Activated CD4-positive, alpha-beta memory T cell treated with anti-CD3 and anti-CD28 coated beads for 36 hours (primary cell): ENCODE results near the gene GLS2. TPM values are rescaled to one million over a fixed set of nuclear protein-coding genes. Genes with fewer than 3 reads are reported as not detected.

Experiments used
- CTCF ChIA-PET: fragments of 350-600 bp; sonication (Branson Sonifier 250); formaldehyde crosslinking; loops from one replicate; lab custom pipeline; 2021; ENCODE audit warnings: antibody characterized with exemption, inconsistent platforms; lab: Charles Lee
- POLR2A ChIA-PET: fragments of 350-600 bp; sonication (Branson Sonifier 250); formaldehyde crosslinking; loops from one replicate; lab custom pipeline; 2021; ENCODE audit warnings: antibody characterized with exemption; lab: Charles Lee
- DNase-seq: peaks from one replicate; pipeline ENCODE4 v3.0.0-alpha.2; 2020
- H3K27ac Mint-ChIP-seq: one replicate; pipeline ENCODE4 v1.8.0; 2021; ENCODE audit warnings: mixed read lengths
- H3K27me3 Mint-ChIP-seq: one replicate; pipeline ENCODE4 v1.8.0; 2021; ENCODE audit warnings: mixed read lengths
- H3K36me3 Mint-ChIP-seq: one replicate; pipeline ENCODE4 v1.8.0; 2021; ENCODE audit warnings: mixed read lengths
- H3K4me1 Mint-ChIP-seq: one replicate; pipeline ENCODE4 v1.8.0; 2021; ENCODE audit warnings: low read depth, mixed read lengths
- H3K4me3 Mint-ChIP-seq: one replicate; pipeline ENCODE4 v1.8.0; 2021; ENCODE audit warnings: mild to moderate bottlenecking, mixed read lengths
- H3K9me3 Mint-ChIP-seq: one replicate; pipeline ENCODE4 v1.8.0; 2021; ENCODE audit warnings: mixed read lengths
- intact Hi-C: fragments of 100-400 bp; cut with micrococcal nuclease; formaldehyde crosslinking; loops from one replicate; pipeline ENCODE4 v1.15.1; 2023
- total RNA-seq, 2 experiments: library from RNA; stranded (reverse); gene quantifications; one replicate each; pipeline ENCODE4 v1.2.3, GENCODE V29; 2021

Gene GLS2
- 1 to 10 TPM; 5.5 to 6.1 TPM for total RNA-seq

DNA sequence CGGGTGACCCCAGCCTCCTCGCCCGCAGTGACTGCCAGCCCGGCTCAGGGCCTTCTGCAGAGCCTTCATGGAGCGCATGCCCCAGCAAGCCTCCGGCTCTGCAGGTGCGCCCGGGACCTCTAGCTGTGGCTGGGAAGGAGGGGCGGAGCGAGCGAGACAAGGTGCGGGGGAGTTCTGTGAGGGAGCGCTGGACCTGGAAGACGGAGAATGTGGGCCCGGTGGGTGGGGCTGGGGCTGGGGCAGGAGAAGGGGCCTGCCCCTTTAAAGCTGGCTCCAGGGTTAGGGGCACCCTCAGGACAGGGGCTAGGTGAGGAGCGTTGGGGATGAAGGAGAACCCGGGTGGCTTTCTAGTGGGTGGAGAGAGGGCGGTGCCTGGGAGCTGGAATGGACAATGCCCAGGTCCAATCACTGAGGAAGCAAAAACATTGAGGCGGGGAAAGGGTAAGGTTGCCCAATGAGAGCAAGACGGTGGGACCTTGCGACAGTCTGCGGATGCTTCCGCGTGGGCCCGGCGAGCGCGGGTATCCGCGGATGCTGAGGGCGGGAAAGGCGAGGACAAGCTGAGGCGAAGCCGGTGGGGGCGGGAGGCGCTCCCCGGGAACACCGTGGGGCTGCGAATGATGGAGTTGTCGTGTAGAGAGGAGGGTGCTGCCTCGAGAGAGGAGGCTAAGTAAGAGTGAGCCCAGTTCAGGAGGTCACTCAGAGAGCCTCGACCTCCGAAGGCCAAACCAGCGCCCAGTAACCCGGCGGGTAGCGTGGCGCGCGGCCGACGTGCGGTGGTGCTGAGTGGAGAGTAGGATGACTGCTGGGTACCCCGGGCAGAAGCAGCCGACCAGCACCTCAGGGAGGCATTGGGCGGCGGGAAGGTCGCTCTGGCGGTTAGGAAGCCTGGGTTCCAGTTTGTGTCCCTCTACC, at the start of gene GLS2:
Gene GLS2 (minus strand): TSS at position 121 of the 915 bp plus-strand sequence. CDS start 43 bp downstream, at position 78.
- Mint-ChIP-seq H3K9me3 (peaks cover 3% of the 10 kb centered on the region), H3K27me3 (peaks cover 16% of the 10 kb centered on the region), H3K36me3 (peaks cover 2% of the 10 kb centered on the region), H3K4me1 (peaks cover 19% of the 10 kb centered on the region), H3K4me3 (peak within 1 kb of the TSS; percentile 73), H3K27ac (no peak within 1 kb of the TSS)
- POLR2A ChIA-PET, result interaction anchor here (0.6 kb wide), 1 partner anchor 200 kb away, joined by 4 read pairs; the partner anchor contains the start of gene PTGES3
- CTCF ChIA-PET, result interaction anchor here (1.1 to 2.1 kb wide), 2 partner anchors 14 to 24 kb away, joined by 3 to 6 read pairs; no protein-coding TSS in a partner anchor
- intact Hi-C loops, result no loop called here
- peak; percentile 86 for DNase-seq

DNA sequence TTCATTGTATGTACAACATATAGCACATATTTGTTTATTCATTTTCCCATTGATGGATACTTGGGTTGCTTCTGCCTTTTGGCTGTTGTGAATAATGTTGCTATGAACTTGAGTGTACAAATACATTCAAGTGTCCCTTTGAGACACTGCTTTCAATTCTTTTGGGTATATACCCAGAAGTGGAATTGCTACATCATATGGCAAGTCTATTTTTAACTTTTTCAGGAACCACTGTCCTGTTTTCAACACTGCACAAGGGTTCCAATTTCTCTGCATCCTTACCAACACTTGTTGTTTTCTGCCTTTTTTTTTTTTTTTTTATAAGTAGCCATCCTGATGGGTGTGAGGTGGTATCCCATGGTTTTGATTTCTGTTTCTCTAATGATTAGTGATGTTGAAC, 49.6 kb upstream of the GLS2 start:
- Mint-ChIP-seq H3K27me3 (no peaks in the 10 kb centered on the region), H3K4me3 (no peak overlapping the region), H3K9me3 (no peaks in the 10 kb centered on the region), H3K4me1 (no peaks in the 10 kb centered on the region), H3K27ac (no peak overlapping the region), H3K36me3 (no peaks in the 10 kb centered on the region)
- intact Hi-C loops, result no loop called here
- ChIA-PET POLR2A (no interaction called here), CTCF (no interaction called here)
- no peak for DNase-seq

DNA sequence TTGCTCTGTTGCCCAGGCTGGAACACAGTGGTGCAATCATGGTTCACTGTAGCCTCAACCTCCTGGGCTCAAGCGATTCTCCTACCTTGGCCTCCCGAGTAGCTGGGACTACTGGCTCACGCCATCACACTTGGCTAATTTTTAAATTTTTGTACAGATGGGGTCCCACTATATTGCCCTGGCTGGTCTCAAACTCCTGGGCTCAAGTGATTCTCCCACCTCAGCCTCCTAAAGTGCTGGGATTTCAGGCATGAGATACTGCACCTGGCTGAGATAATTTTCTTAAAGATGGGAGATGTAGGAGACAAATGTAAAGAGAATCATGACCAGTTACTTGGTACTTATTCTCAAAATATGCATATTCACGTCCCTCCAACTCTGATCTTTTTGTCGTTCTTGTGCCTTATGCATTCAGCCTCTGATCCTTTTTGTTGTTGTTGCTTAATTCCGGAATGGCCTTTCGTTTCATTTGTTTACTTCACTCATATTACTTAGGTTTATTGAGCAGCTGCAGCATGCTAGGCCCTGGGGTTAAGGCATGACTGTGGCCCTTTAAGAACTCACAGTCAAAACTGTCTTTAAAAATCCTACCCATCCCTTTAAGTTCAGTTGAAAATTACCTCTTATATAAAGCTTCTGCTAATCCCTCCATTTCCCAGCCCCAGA, 42.6 kb upstream of the GLS2 start:
- H3K36me3 Mint-ChIP-seq, result no peaks in the 10 kb centered on the region
- no peak for DNase-seq
- intact Hi-C loops, result no loop called here
- no peaks in the 10 kb centered on the region for H3K27me3 Mint-ChIP-seq
- no peak overlapping the region for H3K4me3 Mint-ChIP-seq
- no peaks in the 10 kb centered on the region for H3K9me3 Mint-ChIP-seq
- H3K27ac Mint-ChIP-seq, result no peak overlapping the region
- ChIA-PET POLR2A (no interaction called here), CTCF (interaction anchor here (1.7 kb wide), 1 partner anchor 9 kb away, joined by 4 read pairs; the partner anchor contains the start of gene RBMS2)
- no peaks in the 10 kb centered on the region for H3K4me1 Mint-ChIP-seq

DNA sequence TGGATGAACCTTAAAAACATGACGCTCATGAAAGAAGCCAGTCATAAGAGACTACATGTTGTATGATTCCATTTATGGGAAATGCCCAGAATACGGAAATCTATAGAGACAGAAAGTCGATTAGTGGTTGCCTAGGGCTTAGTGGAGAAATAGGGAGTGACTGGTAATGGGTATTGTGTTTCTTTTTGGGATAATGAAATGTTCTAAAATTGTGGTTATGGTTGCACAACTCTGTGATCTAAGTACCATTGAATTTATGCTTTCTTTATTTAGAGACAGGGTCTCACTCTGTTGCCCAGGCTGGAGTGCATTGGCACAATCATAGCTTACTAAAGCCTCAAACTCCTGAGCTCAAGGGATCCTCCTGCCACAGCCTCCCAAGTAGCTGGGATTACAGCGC, 41.7 kb upstream of the GLS2 start:
- no peaks in the 10 kb centered on the region for H3K27me3 Mint-ChIP-seq
- ChIA-PET POLR2A (no interaction called here), CTCF (interaction anchor here (1.1 to 1.7 kb wide), 2 partner anchors 8 to 66 kb away, joined by 3 to 4 read pairs; partner anchors contain the start of gene RBMS2)
- no peaks in the 10 kb centered on the region for H3K9me3 Mint-ChIP-seq
- H3K4me1 Mint-ChIP-seq, result no peaks in the 10 kb centered on the region
- H3K36me3 Mint-ChIP-seq, result no peaks in the 10 kb centered on the region
- no peak overlapping the region for H3K27ac Mint-ChIP-seq
- H3K4me3 Mint-ChIP-seq, result no peak overlapping the region
- no peak for DNase-seq
- intact Hi-C loops, result no loop called here

DNA sequence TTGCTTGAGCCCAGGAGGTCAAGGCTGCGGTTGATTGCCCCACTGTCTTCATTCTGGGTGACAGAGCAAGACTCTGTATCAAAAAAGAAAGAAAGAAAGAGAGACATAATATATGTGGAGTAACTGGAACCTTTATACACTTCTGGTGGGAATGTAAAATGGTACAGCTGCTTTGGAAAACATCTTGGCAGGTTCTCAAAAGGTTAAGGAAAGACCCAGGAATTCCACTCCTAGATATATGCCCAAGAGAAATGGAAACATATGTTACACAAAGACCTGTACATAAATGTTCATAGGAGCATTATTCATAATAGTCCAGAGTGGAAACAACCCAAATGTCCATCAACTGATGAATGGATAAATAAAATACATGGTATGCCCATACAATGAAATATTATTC, 40.9 kb upstream of the GLS2 start:
- Mint-ChIP-seq H3K4me1 (no peaks in the 10 kb centered on the region), H3K4me3 (no peak overlapping the region), H3K27me3 (no peaks in the 10 kb centered on the region), H3K36me3 (no peaks in the 10 kb centered on the region), H3K27ac (no peak overlapping the region), H3K9me3 (no peaks in the 10 kb centered on the region)
- POLR2A ChIA-PET, result no interaction called here
- intact Hi-C loops, result no loop called here
- CTCF ChIA-PET, result interaction anchor here (1.1 kb wide), 1 partner anchor 67 kb away, joined by 3 read pairs; no protein-coding TSS in a partner anchor
- no peak for DNase-seq

DNA sequence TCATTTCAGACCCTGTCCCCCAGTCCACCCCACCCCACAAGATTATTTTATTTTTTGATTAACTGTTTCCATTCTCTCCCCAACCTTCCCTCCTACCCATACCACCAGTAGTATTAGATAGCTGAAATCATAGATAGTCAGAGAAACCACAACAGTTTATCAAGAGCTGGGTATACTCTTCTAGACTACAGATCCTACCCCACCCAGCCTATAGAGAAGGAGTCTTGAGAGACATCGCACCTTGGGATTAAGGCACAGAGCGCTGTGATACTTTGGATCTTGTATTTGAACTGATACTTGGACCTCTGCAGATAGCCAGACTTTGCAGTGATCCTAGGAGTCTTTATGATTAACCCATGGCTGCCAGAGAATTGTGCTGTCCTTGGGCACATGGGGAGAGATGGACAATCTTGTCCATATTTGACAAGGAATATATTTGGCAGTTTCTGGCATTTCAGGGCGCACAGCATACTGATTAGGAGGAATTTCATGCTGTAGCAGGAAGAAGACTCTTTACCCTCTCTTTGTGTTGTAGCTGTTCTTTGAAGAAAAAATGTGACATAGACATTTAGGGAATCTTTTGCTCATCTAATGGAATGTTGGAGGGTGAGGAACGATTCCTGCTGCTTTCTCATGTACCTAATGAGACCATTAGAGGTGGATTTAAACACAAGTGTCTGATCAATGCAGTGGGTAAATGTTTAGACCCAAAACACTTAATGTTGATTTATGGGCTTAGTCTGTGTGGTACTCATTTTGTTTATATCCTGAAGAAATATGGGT, 34.6 kb upstream of the GLS2 start:
- Mint-ChIP-seq H3K4me3 (peak overlapping the region; percentile 56), H3K9me3 (no peaks in the 10 kb centered on the region), H3K4me1 (peaks cover 25% of the 10 kb centered on the region), H3K27ac (no peak overlapping the region), H3K36me3 (no peaks in the 10 kb centered on the region), H3K27me3 (peaks cover 1% of the 10 kb centered on the region)
- ChIA-PET POLR2A (interaction anchor here (0.9 to 1.0 kb wide), 2 partner anchors 114 to 140 kb away, joined by 3 read pairs; no protein-coding TSS in a partner anchor), CTCF (interaction anchor here (1.0 to 3.3 kb wide), 5 partner anchors 9 to 71 kb away, joined by 3 to 14 read pairs (median 4); no protein-coding TSS in a partner anchor)
- intact Hi-C loops, result no loop called here
- DNase-seq, result no peak

DNA sequence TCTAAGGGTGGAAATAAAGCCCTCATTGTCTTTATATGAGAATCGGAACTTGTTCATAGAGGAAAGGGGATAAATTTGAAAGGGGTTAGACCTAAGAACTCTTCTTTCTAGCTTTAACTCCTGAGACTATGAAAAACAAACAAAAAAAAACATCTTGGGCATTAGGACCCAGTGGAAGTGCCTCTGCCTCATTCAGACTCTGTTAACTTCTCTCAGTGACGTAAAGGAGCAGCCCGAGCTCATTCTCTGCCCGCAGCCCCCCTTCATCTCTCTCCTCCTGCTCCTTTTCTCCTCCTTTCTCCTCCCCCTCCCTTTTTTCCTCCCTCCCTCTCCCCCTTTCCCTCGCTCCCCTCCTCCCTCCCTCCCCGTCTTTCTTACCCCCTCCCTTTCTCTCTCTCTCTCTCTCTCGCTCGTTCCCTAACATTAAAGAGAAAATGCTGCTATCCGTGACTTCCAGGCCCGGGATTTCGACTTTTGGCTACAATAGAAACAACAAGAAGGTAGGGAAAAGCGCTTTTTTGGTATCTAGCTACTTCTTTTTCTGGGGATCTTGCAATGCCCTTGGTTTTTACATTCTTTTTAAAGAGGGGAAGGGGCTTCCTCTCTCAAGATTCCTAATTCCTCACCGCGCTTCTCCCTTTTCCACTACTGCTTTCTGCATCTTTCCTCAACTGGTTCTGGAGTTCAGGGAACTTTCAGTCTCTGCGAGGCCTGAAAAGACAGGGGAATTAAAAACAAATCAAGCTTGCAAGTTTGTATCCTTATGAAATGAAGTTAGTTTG, 33.8 kb upstream of the GLS2 start, which contains the start of gene RBMS2:
Gene RBMS2 (plus strand): TSS at position 231 of the 782 bp plus-strand sequence. CDS start 204 bp downstream, at position 435.
- no peaks in the 10 kb centered on the region for H3K9me3 Mint-ChIP-seq

DNA sequence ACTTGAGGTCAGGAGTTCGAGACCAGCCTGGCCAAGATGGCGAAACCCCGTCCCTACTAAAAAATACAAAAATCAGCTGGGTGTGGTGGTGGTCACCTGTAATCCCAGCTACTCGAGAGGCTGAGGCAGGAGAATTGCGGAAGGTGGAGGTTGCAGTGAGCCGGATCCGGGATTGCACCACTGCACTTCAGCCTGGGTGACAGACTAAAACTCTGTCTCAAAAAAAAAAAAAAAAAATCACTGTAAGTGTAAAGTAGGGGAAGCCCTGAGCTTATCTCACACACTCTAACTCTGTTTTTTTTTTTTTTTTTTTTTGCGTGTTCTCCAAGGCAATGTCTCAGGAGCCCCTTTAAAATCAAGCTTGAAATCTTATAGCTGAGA, 33.2 kb upstream of the GLS2 start:
- Mint-ChIP-seq H3K4me3 (peak overlapping the region; percentile 56), H3K9me3 (no peaks in the 10 kb centered on the region), H3K36me3 (no peaks in the 10 kb centered on the region), H3K4me1 (peaks cover 25% of the 10 kb centered on the region), H3K27ac (no peak overlapping the region), H3K27me3 (peaks cover 1% of the 10 kb centered on the region)
- intact Hi-C loops, result no loop called here
- no peak for DNase-seq
- CTCF ChIA-PET, result interaction anchor here (1.0 to 3.3 kb wide), 5 partner anchors 7 to 72 kb away, joined by 3 to 14 read pairs (median 4); partner anchors contain the start of gene TIMELESS
- POLR2A ChIA-PET, result no interaction called here

More for the DNA sequence above, 33.8 kb upstream of the GLS2 start, which contains the start of gene RBMS2:
- peaks cover 1% of the 10 kb centered on the region for H3K27me3 Mint-ChIP-seq
- H3K4me3 Mint-ChIP-seq, result peak within 1 kb of the TSS; percentile 56
- DNase-seq, result peak; percentile 49
- H3K4me1 Mint-ChIP-seq, result peaks cover 25% of the 10 kb centered on the region
- POLR2A ChIA-PET, result interaction anchor here (0.6 to 1.0 kb wide), 3 partner anchors 12 to 139 kb away, joined by 3 to 4 read pairs (median 3); no protein-coding TSS in a partner anchor
- H3K27ac Mint-ChIP-seq, result no peak within 1 kb of the TSS
- no peaks in the 10 kb centered on the region for H3K36me3 Mint-ChIP-seq
- intact Hi-C loops, result no loop called here
- CTCF ChIA-PET, result interaction anchor here (0.7 to 3.3 kb wide), 8 partner anchors 8 to 73 kb away, joined by 3 to 14 read pairs (median 4); partner anchors contain the start of gene TIMELESS

DNA sequence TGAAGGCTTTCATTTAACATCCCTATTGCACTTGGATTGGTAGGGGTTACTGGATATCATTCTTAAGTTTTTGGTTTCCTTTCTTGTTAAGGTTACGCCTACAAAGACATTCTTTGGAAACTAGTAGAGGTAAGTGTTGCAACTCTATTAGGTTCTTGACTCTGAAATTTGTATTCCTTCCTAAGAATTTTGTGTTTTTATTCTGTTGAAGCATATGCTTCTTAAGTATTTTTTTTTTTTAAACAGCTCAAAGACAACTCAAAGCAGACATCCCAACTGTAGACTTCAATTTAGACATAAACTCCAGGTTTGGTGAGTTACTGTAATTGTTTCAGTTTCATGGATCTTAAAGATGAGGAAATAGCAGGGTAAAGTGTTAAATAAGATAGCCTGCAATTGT, 32.5 kb upstream of the GLS2 start:
- H3K4me3 Mint-ChIP-seq, result no peak overlapping the region

DNA sequence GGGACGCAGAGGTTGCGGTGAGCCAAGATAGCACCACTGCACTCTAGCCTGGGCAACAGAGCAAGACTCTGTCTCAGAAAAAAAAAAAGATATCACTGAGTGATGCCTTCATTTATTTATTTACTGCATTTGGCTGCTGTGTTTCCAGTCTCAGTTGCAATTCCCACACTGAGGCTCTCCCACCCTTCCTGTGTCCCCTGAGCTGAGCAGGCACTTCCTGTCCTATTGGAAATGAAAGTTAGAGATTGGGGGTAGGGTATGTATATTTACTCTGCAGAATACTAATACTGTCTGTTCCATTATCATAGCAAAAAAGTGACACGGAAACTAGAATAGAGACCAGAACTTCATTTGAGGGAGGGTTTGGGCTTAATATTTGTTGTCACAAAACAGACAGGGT, 32.1 kb upstream of the GLS2 start:
- H3K4me3 Mint-ChIP-seq, result no peak overlapping the region
- no peaks in the 10 kb centered on the region for H3K36me3 Mint-ChIP-seq
- DNase-seq, result no peak
- H3K4me1 Mint-ChIP-seq, result peaks cover 25% of the 10 kb centered on the region
- intact Hi-C loops, result no loop called here
- no peaks in the 10 kb centered on the region for H3K9me3 Mint-ChIP-seq
- ChIA-PET POLR2A (no interaction called here), CTCF (interaction anchor here (0.9 kb wide), 1 partner anchor 55 kb away, joined by 3 read pairs; no protein-coding TSS in a partner anchor)
- H3K27ac Mint-ChIP-seq, result no peak overlapping the region
- H3K27me3 Mint-ChIP-seq, result peaks cover 1% of the 10 kb centered on the region

More for the DNA sequence above, 32.5 kb upstream of the GLS2 start:
- POLR2A ChIA-PET, result no interaction called here
- H3K36me3 Mint-ChIP-seq, result no peaks in the 10 kb centered on the region
- CTCF ChIA-PET, result interaction anchor here (0.9 kb wide), 1 partner anchor 54 kb away, joined by 3 read pairs; no protein-coding TSS in a partner anchor
- no peak for DNase-seq
- H3K27ac Mint-ChIP-seq, result no peak overlapping the region
- peaks cover 25% of the 10 kb centered on the region for H3K4me1 Mint-ChIP-seq
- H3K27me3 Mint-ChIP-seq, result peaks cover 1% of the 10 kb centered on the region
- intact Hi-C loops, result no loop called here
- H3K9me3 Mint-ChIP-seq, result no peaks in the 10 kb centered on the region
